Uterus (tissue), 4 donors: Measurements from ENCODE around the gene AVPI1. TPM values are rescaled to one million over a fixed set of nuclear protein-coding genes. Genes with fewer than 3 reads are reported as not detected.
A peak's percentile ranks its signal among the peaks of the same experiment; 100 is the strongest.
"Not testable (repeated sequence)": the region's sequence is repeated elsewhere in the genome, so short reads cannot be mapped to it uniquely, and the experiment has no call there.

ENCODE experiments used
- DNase-seq, 2 donors: peaks; one replicate each; pipeline ENCODE4 v3.0.0-alpha.2; 2019 to 2020
- H3K27ac ChIP-seq, 2 donors: fragments of 200-600 bp; sonication (generic); 1 replicate in 1 of 2; 2 replicates in 1 of 2; pipeline ENCODE4 v1.5.1; 2016 to 2018
- H3K27me3 ChIP-seq, 2 donors: fragments of 200-600 bp; sonication (generic); one replicate each; pipeline ENCODE4 v1.5.1; 2018 to 2019; ENCODE audit warnings: control low read depth in 1 of 2
- H3K36me3 ChIP-seq, 2 donors: fragments of 200-600 bp; sonication (generic); one replicate each; pipeline ENCODE4 v1.5.1; 2019; ENCODE audit warnings: control low read depth in 1 of 2
- H3K4me1 ChIP-seq, 2 donors: fragments of 200-600 bp; sonication (generic); one replicate each; pipeline ENCODE4 v1.5.1; 2018 to 2019; ENCODE audit warnings: control low read depth in 1 of 2
- H3K4me3 ChIP-seq, 2 donors: fragments of 200-600 bp; sonication (generic); 1 replicate in 1 of 2; 2 replicates in 1 of 2; pipeline ENCODE4 v1.5.1; 2018 to 2019; ENCODE audit warnings: mild to moderate bottlenecking in 1 of 2
- H3K9me3 ChIP-seq, 2 donors: fragments of 200-600 bp; sonication (generic); one replicate each; pipeline ENCODE4 v1.5.1; 2019; ENCODE audit warnings: control low read depth in 1 of 2
- POLR2A ChIP-seq, 2 donors: fragments of 450-650 bp; IDR thresholded peaks; one replicate each; pipeline ENCODE4 v1.6.1; 2016; ENCODE audit warnings: antibody characterized with exemption in 2 of 2, mild to moderate bottlenecking in 1 of 2, moderate library complexity in 1 of 2
- intact Hi-C: fragments of 100-400 bp; cut with DNase I; formaldehyde crosslinking; loops from one replicate; pipeline ENCODE4 v1.15.1; 2023; ENCODE audit warnings: low total_unique reads
- total RNA-seq, 4 donors: library from RNA; depleted of rRNA in 3 of 4; stranded (reverse); fragments of >200 nt in 3 of 4; gene quantifications; one replicate each; pipeline versions ENCODE4 v1.1.0 to v1.2.4, GENCODE V29; 2014 to 2023
- TF ChIP-seq, protein P1 (sequence below), 4 experiments: fragments of 200-600 bp in 2 of 4; fragments of 450-650 bp in 2 of 4; sonication (generic) in 2 of 4; IDR thresholded peaks; one replicate each; pipeline ENCODE4 v1.5.1; 2016 to 2019; ENCODE audit warnings: antibody characterized with exemption in 4 of 4, mild to moderate bottlenecking in 2 of 4, moderate library complexity in 1 of 4
- donor health status: DM: yes; HTN: yes; CAD: no.

Gene AVPI1
- total RNA-seq, 4 donors from 2014 or later = 0.51 to 15.1 (median 10.8) TPM

DNA sequence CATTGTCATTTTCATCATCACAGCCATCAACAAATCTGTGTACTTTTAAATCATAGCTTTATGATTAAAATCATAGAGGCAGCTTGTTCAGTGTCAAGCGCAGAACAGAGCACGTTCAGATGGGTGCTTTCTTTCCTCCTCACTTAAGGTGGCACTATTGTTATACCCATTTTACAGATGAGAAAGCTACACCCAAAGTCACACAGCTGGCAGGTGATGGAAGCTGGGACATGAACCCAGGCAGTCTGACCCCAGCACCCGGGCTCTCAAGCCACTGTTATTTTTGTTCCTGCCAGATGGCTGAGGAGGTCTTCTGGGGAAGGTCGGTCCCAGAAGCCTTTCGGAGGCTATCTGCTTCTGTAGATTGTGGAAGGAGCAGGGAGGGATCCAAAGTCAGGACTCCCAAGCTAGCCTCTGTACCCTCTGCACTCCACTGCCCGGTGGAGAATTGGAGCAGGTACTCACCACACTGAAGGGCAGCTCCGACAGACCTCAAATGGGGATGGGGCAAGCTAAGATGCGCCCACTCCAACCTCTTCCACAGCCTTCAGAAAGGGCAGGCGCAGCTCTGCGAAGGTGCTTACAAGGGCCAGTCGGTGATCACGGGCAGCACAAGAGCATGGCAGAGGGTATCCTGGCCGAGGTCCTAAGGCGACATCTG is 610 bp downstream of the AVPI1 start:
- intact Hi-C loops = no loop called here
- H3K27ac ChIP-seq = peak overlapping the region; percentile 91 to 97
- DNase-seq = no peak
- H3K4me1 ChIP-seq = peaks cover 9 to 15% of the 10 kb centered on the region in 2 donors
- no peaks in the 10 kb centered on the region for H3K27me3 ChIP-seq
- no peaks in the 10 kb centered on the region for H3K36me3 ChIP-seq
- peak overlapping the region; percentile 80 to 91 for H3K4me3 ChIP-seq
- no peaks in the 10 kb centered on the region for H3K9me3 ChIP-seq
- TF ChIP-seq, protein P1, sequence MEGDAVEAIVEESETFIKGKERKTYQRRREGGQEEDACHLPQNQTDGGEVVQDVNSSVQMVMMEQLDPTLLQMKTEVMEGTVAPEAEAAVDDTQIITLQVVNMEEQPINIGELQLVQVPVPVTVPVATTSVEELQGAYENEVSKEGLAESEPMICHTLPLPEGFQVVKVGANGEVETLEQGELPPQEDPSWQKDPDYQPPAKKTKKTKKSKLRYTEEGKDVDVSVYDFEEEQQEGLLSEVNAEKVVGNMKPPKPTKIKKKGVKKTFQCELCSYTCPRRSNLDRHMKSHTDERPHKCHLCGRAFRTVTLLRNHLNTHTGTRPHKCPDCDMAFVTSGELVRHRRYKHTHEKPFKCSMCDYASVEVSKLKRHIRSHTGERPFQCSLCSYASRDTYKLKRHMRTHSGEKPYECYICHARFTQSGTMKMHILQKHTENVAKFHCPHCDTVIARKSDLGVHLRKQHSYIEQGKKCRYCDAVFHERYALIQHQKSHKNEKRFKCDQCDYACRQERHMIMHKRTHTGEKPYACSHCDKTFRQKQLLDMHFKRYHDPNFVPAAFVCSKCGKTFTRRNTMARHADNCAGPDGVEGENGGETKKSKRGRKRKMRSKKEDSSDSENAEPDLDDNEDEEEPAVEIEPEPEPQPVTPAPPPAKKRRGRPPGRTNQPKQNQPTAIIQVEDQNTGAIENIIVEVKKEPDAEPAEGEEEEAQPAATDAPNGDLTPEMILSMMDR (IDR thresholded peaks at IDR 0.05) = no peak
- TF ChIP-seq POLR2A (IDR thresholded peaks at IDR 0.05) = no peak

DNA sequence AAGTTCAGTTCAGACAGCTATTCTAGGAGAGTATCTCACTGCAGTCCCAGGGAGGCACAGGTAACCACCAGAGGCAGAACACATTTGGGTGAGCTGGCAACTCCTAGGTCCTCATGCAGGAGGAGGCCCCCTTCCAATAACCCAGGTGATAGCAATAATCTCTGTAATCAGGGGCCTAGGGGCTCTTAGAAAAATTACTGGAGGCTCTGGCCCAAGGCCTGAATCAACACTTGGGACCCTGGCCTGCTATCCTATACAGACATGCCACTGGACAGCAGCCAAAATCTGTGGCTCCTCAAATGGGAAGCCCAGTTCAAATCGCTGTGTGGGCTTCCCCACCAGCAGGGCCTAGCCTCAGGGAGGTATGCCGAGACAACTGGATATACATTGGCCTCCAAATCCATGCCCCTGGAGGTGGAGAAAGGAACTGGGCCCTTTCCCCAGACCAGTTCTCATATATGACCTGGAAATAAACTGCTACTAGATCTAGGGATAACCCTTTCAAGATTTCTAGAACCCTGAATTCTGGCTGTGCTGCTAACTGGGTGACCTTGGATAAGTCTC is 1.6 kb downstream of the AVPI1 start:
- intact Hi-C loops = no loop called here
- Histone ChIP-seq H3K4me1 (peaks cover 9 to 15% of the 10 kb centered on the region in 2 donors), H3K4me3 (peak overlapping the region; percentile 80 to 91), H3K27me3 (no peaks in the 10 kb centered on the region), H3K36me3 (no peaks in the 10 kb centered on the region), H3K9me3 (no peaks in the 10 kb centered on the region), H3K27ac (peak overlapping the region; percentile 91 to 97)
- TF ChIP-seq, protein P1 (IDR thresholded peaks at IDR 0.05) = peak in 1 of 4 experiments; percentile 4
- TF ChIP-seq POLR2A (IDR thresholded peaks at IDR 0.05) = no peak
- DNase-seq = no peak

DNA sequence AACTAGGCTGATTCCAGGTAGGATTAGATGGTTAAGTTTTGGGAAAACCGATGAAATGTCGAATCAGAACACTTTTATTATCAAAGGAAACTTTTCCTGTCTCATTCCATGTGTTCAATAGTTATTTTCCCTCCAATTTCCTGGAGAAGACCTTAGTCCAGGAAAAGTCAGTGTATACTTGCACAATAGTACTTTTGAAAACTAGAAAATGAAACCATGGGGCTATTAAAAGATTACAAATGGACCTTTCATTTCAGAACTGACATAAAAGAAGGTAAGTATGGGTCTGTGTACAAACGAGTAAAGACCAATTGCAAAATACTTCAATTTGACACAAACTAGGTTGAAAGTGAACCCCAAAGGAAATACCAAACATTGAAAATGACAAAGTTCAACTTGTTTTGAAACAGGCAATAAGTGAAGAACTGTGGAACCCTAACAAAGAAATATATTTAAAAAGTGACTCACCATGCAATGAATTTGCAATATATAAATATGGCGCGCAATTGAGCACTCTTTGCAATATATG is 2.1 kb downstream of the AVPI1 start:
- TF ChIP-seq, protein P1 (IDR thresholded peaks at IDR 0.05) = no peak
- no peaks in the 10 kb centered on the region for H3K36me3 ChIP-seq
- H3K27ac ChIP-seq = peak overlapping the region; percentile 91 to 97
- intact Hi-C loops = no loop called here
- no peaks in the 10 kb centered on the region for H3K27me3 ChIP-seq
- peaks cover 9 to 15% of the 10 kb centered on the region in 2 donors for H3K4me1 ChIP-seq
- DNase-seq = no peak
- peak overlapping the region in 1 of 2 donors; percentile 91 for H3K4me3 ChIP-seq
- no peaks in the 10 kb centered on the region for H3K9me3 ChIP-seq

DNA sequence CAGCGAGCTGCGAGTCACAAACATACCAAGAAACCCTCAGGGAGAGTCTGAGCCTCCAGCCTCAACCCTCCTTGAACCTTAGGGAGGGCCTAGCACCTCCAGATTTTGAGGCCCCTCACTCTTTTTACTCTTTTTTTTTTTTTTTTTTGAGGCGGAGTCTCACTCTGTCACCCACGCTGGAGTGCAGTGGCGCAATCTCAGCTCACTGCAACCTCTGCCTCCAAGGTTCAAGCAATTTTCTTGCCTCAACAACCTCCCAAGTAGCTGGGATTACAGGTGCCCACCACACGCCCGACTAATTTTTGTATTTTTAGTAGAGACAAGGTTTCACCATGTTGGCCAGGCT is 2.7 kb downstream of the AVPI1 start:
- DNase-seq, H3K9me3 ChIP-seq, H3K27me3 ChIP-seq, H3K36me3 ChIP-seq, intact Hi-C loops: not testable (repeated sequence)
- Histone ChIP-seq H3K27ac (peak overlapping the region; percentile 91 to 97), H3K4me3 (peak overlapping the region in 1 of 2 donors; percentile 91), H3K4me1 (peaks cover 9 to 15% of the 10 kb centered on the region in 2 donors)

DNA sequence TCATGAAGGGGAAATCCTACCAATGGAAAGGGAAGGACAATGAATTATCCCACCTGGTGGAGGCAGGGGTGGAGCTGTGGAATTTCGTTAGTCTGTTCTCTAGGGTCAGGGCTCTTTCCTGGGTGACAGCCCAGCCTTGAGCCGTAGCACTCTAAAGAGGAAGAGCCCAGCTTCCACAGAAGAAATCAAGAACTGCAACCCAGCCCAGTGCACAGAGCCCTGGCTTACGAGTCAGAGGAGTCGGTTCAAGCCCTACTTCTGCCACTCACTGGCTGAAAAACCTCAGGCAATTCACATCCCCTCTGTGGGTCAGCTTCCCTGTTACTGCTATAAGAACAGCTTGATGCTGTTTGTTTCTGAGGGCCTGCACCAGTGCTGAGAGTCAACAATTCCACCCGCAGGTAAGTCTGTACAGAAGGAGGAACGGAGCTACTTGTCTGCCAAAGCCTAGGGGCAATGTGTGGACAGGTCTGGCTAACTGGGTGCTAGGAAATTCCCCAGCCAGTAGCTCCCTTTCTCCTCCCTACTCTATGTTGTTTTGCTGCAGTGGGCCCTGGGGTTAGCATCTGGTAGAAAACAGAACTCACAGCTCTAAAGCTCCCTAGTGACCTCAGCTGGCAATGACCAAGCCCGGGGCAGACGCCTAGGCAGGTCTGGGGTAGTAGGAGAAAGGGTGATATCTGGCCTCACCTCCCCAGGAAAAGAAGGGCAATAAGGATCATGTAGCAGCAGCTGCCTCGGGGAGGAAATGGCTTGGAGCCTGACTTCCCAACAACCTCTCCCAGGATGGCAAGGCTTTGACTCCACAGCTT is 3.3 kb downstream of the AVPI1 start:
- H3K27ac ChIP-seq = peak overlapping the region; percentile 91 to 97
- H3K9me3 ChIP-seq = no peaks in the 10 kb centered on the region
- intact Hi-C loops = no loop called here
- H3K4me1 ChIP-seq = peaks cover 9 to 15% of the 10 kb centered on the region in 2 donors
- DNase-seq = no peak
- no peaks in the 10 kb centered on the region for H3K36me3 ChIP-seq
- H3K4me3 ChIP-seq = peak overlapping the region in 1 of 2 donors; percentile 91
- TF ChIP-seq, protein P1 (IDR thresholded peaks at IDR 0.05) = no peak
- TF ChIP-seq POLR2A (IDR thresholded peaks at IDR 0.05) = no peak
- no peaks in the 10 kb centered on the region for H3K27me3 ChIP-seq
